GM20000 (cell line): Measurements from ENCODE around the gene SLX4IP.

ENCODE experiments used
- DNase-seq: peaks from one replicate; pipeline ENCODE4 v3.0.0; 2012; ENCODE audit warnings: low spot score
- TF ChIP-seq, protein P1 (sequence below): IDR thresholded peaks from 2 replicates; pipeline ENCODE4 v1.5.1; 2012; ENCODE audit warnings: mild to moderate bottlenecking, control low read depth; ENCODE audit errors: extremely low read depth, missing control alignments

The SLX4IP gene

GRCh38 chr20:10573273-10573950 is 138.3 kb downstream of the SLX4IP start:
- TF ChIP-seq, protein P1, sequence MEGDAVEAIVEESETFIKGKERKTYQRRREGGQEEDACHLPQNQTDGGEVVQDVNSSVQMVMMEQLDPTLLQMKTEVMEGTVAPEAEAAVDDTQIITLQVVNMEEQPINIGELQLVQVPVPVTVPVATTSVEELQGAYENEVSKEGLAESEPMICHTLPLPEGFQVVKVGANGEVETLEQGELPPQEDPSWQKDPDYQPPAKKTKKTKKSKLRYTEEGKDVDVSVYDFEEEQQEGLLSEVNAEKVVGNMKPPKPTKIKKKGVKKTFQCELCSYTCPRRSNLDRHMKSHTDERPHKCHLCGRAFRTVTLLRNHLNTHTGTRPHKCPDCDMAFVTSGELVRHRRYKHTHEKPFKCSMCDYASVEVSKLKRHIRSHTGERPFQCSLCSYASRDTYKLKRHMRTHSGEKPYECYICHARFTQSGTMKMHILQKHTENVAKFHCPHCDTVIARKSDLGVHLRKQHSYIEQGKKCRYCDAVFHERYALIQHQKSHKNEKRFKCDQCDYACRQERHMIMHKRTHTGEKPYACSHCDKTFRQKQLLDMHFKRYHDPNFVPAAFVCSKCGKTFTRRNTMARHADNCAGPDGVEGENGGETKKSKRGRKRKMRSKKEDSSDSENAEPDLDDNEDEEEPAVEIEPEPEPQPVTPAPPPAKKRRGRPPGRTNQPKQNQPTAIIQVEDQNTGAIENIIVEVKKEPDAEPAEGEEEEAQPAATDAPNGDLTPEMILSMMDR = no peak
- no peak for DNase-seq

DNA sequence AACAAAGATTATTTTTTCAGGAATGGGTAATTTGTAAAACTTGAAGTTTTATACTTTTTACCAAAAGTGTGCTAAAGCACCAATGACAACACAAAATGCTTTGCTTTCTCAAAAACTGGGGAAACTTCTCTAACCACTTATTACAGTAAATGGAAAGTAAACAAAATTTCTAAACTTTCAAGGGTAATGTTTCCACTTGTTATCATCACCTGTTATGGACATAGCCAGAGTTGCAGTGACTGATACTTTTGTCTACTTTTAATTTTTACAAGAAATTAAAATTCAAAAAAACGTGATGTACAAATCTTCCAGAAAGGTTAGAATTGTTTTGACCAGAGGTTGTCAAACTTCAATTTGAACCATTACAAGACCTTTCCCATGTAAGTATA is 138.8 kb downstream of the SLX4IP start:
- TF ChIP-seq, protein P1 = no peak
- no peak for DNase-seq

DNA sequence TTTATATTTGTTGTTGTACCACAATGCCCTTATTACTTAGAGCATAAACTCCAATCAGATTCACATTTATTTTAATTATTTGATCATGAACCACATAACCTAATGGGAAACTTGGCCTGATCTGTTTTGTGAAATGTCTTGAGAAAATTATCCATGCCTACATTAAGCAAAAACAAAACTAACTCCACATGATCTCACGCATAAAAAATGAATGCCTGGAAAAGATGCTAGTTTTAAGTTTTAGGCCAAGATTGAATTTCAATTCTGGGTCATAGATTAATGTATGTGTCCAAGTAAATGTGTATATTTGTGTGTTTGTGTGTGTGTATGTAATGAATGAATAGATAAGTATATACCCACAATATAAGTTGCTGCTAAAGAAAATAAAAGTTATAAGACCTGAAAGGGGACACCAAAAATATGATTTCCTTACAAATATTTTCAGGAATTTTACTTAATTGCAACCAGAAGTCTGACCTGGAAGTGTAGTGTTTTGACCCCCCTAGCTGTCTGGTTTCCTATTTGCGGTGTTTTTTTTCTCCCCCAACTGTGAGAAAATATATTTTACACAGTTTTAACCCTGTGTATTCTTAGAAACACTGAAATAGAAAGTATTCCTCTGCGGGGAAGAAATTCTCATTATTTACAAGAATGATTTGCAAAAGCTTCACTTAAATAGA is 141.4 kb downstream of the SLX4IP start:
- TF ChIP-seq, protein P1 = no peak
- DNase-seq = no peak

GRCh38 chr20:10577648-10578047 is 142.5 kb downstream of the SLX4IP start:
- DNase-seq = no peak
- TF ChIP-seq, protein P1 = no peak

GRCh38 chr20:10578607-10579006 is 143.5 kb downstream of the SLX4IP start:
- no peak for DNase-seq
- TF ChIP-seq, protein P1 = no peak

GRCh38 chr20:10579942-10580341 is 144.8 kb downstream of the SLX4IP start:
- DNase-seq = no peak
- TF ChIP-seq, protein P1 = no peak

GRCh38 chr20:10580700-10581099 is 145.6 kb downstream of the SLX4IP start:
- TF ChIP-seq, protein P1 = no peak
- DNase-seq = no peak
